IPS DF 6.9 (cell line): ENCODE measurements around the gene MAP2K2.

Experiments
- DNase-seq: peaks from one replicate; pipeline ENCODE4 v3.0.0-alpha.2; 2013; ENCODE audit warnings: low read depth, low spot score
- H3K27ac ChIP-seq: one replicate; pipeline ENCODE4 v1.5.1; 2013; ENCODE audit warnings: low read length, control low read depth
- H3K27me3 ChIP-seq: 2 replicates; pipeline ENCODE4 v1.6.1; 2013; ENCODE audit warnings: mild to moderate bottlenecking, low read length; ENCODE audit not compliant: control insufficient read depth, insufficient read depth
- H3K36me3 ChIP-seq: 2 replicates; pipeline ENCODE4 v1.6.1; 2013; ENCODE audit warnings: low read length; ENCODE audit not compliant: control insufficient read depth, insufficient read depth
- H3K4me1 ChIP-seq: 2 replicates; pipeline ENCODE4 v1.6.1; 2013; ENCODE audit warnings: low read length; ENCODE audit not compliant: control insufficient read depth, insufficient read depth
- H3K4me3 ChIP-seq: 2 replicates; pipeline ENCODE4 v1.5.1; 2013; ENCODE audit warnings: mild to moderate bottlenecking, low read length
- H3K9me3 ChIP-seq: 2 replicates; pipeline ENCODE4 v1.6.1; 2013; ENCODE audit warnings: low read length, inconsistent platforms; ENCODE audit not compliant: control insufficient read depth, insufficient read depth
- WGBS: extraction: QIAGEN DNeasy Blood & Tissue Kit; methylation state at CpG from one replicate; pipeline ENCODE4 v1.1.7; 2013; ENCODE audit warnings: mixed read lengths, missing lambda C conversion rate; ENCODE audit not compliant: insufficient read length, insufficient coverage; 5-methylcytosine and 5-hydroxymethylcytosine counted together

The MAP2K2 gene

DNA sequence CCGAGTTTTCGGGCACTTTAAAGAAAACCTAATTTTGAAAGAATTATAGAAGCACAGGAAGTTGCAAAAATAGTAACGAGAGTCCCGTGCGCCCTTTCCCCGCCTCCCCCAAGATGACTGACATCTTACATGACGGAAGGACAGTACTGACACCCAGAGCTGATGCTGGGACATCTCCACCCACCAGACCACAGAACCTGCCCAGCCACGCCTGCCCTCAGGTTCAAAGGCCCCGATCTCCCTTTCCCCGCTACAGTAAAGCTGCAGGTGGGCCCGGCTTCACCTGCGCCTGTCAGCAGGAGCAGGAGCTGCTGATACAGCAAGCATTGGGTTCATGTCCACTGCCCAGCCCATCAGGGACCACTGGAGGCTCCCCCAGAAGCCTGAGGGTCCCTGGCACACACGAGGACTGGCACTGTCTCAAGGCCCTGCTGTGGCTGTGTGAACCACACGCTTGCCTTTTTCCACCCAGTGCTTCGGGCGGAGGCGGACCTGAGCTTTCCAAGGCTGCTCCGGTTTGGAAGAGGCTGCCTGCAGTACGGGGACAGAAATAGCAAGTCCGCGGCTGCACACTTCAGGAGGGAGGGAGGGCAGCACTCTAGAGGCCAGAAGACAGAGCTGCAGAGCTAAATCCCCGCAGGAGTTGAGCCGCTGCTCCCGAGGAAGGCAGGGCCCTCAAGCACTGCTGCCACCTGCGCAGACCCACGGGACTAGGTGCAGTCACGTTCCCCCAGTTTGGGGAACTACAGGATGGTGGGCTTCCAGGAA is 8.7 kb downstream of the MAP2K2 start:
- H3K27ac ChIP-seq, result no peak overlapping the region
- H3K27me3 ChIP-seq, result no peaks in the 10 kb centered on the region
- H3K4me3 ChIP-seq, result no peak overlapping the region
- H3K4me1 ChIP-seq, result no peaks in the 10 kb centered on the region
- no peak for DNase-seq
- peaks cover 25% of the 10 kb centered on the region for H3K36me3 ChIP-seq
- no CpG with 5 or more reads among the region's 27 CpGs for WGBS
- no peaks in the 10 kb centered on the region for H3K9me3 ChIP-seq

DNA sequence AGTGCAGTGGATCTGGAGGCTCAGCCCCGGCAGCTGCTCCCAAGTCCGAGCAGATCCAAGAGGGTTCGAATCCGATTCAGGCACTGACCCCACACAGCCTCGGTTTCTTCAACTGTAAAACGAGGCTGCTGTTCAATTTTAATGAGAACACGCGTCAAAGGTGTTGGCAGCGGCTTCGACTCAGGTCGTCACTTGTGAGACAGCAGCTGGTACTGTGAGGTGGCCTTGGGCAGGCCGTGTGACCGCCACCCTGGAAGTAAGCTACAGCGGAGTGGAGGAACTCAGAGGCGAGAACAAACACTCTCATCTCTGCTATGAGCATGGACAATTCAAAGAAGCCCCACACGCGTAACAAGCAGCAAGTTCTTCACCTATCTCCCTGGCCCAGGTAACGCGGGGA is 9.7 kb downstream of the MAP2K2 start:
- no peaks in the 10 kb centered on the region for H3K9me3 ChIP-seq
- no peak for DNase-seq
- H3K27me3 ChIP-seq, result no peaks in the 10 kb centered on the region
- H3K36me3 ChIP-seq, result peaks cover 31% of the 10 kb centered on the region
- H3K4me1 ChIP-seq, result no peaks in the 10 kb centered on the region
- H3K4me3 ChIP-seq, result no peak overlapping the region
- H3K27ac ChIP-seq, result no peak overlapping the region
- WGBS, result no CpG with 5 or more reads among the region's 19 CpGs

DNA sequence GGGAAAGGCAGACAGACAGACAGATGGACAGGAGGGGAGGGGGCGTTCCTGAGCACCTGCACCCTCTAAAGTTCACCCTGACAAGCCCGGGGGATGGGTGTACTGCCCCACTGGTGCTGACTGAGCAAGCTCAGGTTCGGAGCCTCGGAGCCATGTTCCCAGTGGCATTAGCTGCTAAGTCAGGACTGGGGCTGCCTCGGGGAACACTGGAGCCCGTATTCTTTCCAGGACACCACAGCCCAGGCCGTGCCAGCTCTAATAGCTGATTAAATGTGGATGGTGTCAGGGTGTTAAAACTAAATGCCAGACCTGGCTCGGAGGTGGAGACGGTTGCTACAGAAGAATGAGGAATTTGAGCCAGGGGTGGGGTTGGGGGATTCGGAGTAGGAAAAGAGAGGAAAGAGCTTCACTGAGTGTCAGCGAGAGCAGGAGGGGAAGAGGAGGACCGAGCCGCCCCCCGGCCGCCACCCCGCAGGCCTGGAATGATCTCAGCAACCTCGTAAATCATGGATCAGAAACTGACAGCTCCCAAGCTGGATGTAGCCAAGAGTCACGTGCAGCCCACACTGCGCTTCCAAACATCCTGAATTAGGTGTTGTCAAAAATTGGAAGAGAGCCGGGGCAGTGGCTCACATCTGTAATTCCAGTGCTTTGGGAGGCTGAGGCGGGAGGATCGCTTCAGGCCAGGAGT is 10.4 kb downstream of the MAP2K2 start:
- no peak overlapping the region for H3K4me3 ChIP-seq
- no peaks in the 10 kb centered on the region for H3K27me3 ChIP-seq
- H3K9me3 ChIP-seq, result no peaks in the 10 kb centered on the region
- no peak overlapping the region for H3K27ac ChIP-seq
- DNase-seq, result no peak
- H3K36me3 ChIP-seq, result peaks cover 37% of the 10 kb centered on the region
- no CpG with 5 or more reads among the region's 22 CpGs for WGBS
- H3K4me1 ChIP-seq, result no peaks in the 10 kb centered on the region

DNA sequence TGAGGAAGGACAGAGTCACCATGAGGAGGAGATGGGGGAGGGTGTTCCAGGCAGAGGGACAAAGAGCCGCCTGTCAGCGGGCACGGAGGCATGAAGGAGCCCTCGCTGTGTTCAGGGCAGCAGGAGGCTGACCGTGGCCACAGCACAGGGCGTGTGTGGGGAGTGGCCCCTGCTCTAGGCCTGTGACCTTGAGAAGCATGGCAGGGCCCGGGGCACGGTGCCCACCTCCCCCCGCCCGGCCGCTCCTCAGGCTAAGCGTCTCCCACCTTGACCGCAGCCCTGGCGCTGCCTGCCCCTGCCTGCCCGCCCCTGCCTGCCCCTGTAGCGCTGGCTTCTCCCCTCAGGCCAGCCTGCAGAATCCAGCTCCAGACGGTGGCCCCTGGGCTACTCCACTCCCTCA is 11.6 kb downstream of the MAP2K2 start:
- no peaks in the 10 kb centered on the region for H3K27me3 ChIP-seq
- peaks cover 40% of the 10 kb centered on the region for H3K36me3 ChIP-seq
- no peaks in the 10 kb centered on the region for H3K9me3 ChIP-seq
- no CpG with 5 or more reads among the region's 17 CpGs for WGBS
- H3K27ac ChIP-seq, result no peak overlapping the region
- no peak for DNase-seq
- no peaks in the 10 kb centered on the region for H3K4me1 ChIP-seq
- H3K4me3 ChIP-seq, result no peak overlapping the region

DNA sequence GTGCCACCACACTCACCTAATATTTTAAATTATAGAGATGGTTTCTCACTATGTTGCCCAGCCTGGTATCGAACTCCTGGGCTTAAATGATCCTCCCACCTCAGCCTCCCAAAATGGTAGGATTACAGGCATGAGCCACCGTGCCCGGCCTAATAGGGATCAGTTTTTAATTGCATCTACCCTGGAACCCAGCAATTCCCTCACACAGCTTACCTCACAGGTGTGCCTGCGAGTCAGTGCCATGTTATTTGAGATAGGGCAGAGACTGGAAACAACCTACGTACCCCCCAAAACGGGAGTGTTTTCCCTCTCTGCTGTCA is 14.3 kb downstream of the MAP2K2 start:
- Histone ChIP-seq H3K4me3 (no peak overlapping the region), H3K27ac (no peak overlapping the region), H3K27me3 (no peaks in the 10 kb centered on the region), H3K36me3 (peaks cover 30% of the 10 kb centered on the region), H3K9me3 (no peaks in the 10 kb centered on the region), H3K4me1 (no peaks in the 10 kb centered on the region)
- DNase-seq, result no peak
- WGBS, result no CpG with 5 or more reads among the region's 6 CpGs

DNA sequence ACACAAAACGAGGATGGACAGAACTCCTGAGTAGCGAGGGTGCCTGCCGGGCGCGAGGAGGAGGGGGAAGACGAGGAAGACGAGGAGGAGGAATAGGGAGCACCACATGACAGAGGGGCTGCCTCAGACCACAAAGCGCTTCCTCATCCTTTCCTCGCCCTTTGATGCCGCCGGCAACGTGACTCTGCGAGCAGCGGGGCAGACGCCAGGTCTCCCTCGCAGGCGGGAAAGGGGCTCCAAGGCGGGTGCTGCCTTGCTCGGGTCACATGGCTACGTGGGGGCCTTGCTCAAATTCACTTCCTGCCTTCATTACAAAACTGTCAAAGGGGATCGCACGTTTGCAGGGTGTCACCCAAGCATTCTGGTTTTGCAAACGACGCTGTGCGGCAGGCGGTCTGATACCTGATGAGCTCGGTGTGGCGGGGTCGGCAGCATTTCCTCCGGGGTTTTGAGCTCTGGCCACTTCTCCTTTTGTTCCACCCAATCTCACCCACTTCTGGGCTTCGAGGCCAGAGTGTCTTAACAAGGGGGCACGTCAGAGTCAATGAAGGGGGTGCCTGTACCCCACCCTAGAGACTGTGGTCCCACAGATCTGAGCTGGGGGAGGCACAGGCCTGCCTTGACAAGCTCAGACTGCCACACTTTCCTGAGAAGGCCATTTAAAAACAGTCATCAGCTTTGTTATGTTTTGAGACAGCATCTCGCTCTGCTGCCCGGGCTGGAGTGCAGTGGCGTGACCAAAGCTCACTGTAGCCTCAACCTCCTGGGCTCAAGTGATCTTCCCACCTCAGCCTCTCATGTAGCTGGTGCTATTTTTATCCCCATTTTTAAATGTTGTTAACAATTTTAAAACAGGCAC is 14.9 kb downstream of the MAP2K2 start:
- H3K36me3 ChIP-seq, result peaks cover 26% of the 10 kb centered on the region
- WGBS, result no CpG with 5 or more reads among the region's 35 CpGs
- no peak for DNase-seq
- no peaks in the 10 kb centered on the region for H3K9me3 ChIP-seq
- H3K4me1 ChIP-seq, result no peaks in the 10 kb centered on the region
- H3K27ac ChIP-seq, result no peak overlapping the region
- H3K4me3 ChIP-seq, result no peak overlapping the region
- H3K27me3 ChIP-seq, result no peaks in the 10 kb centered on the region

DNA sequence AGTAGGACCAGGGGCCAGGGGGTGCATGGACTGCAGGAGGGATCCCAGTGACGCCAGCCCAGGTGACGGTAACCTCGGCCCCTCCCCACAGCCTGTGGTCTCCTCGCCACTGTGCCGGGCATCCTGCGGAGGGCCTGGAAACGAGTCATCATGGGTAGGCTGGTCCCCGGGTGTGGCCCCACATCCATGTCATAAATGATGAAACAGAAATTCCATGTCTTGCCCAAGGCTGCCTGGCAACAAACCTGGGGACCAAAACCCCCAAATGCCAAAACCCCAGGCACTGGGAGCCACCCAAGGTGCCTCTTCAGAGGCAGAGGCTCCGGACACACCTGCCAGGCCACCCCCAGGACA is 20.9 kb downstream of the MAP2K2 start:
- no peaks in the 10 kb centered on the region for H3K4me1 ChIP-seq
- no CpG with 5 or more reads among the region's 9 CpGs for WGBS
- H3K27ac ChIP-seq, result no peak overlapping the region
- H3K36me3 ChIP-seq, result peaks cover 41% of the 10 kb centered on the region
- no peak overlapping the region for H3K4me3 ChIP-seq
- H3K9me3 ChIP-seq, result no peaks in the 10 kb centered on the region
- no peaks in the 10 kb centered on the region for H3K27me3 ChIP-seq
- DNase-seq, result no peak

DNA sequence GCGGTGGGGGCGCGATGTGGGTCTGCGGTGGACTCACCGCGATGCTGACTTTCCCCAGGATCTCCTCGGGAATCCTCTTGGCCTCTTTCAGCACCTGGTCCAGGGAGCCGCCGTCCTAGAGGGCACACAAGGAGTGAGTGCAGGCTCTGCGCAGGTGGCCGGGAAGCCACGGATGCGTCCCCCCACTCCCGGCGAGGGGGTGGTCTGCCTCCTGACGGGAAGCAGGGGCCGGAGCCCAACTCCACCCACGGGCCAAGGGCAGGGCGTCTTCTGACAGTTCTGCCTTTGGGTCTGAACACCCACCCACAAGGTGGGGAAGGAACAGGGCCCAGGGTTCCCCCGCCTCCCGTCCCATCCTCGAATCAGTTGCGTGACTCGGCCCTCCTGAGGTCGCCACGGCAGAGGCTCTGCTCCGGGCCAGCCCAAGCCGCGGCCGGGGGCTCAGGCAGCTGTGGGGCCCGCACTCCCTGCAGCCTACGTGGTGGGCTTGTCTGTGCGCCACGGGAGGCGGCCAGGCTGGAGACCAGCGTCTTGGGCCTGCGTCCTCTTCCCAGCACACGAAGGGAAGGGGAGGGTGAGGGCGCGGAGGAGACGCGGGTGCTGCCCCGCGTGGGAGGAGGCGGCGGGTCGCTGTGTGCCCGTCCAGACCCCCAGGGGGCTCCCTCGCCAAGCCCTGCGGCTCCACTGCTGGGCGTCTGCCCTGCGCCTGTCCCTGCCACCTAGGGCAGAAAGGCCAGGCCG is 21.4 kb downstream of the MAP2K2 start:
- peaks cover 38% of the 10 kb centered on the region for H3K36me3 ChIP-seq

DNA sequence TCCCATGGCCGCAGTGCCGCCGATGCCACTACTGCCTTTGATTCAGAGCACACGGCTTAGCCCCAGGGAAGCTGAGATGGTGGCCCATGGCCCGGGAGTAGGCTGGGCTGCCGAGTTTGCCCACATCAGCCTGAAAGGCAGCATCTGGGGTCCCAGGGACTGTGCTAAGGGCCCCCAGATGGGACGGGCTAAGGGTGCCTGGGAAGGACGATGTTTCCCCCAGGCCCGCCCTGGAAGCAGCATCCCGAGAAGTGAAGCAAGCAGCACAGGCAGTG is 22.5 kb downstream of the MAP2K2 start:
- peaks cover 1% of the 10 kb centered on the region; the same call in 1 of the 2 replicates for H3K4me1 ChIP-seq
- no peaks in the 10 kb centered on the region for H3K9me3 ChIP-seq
- no CpG with 5 or more reads among the region's 10 CpGs for WGBS
- H3K27me3 ChIP-seq, result no peaks in the 10 kb centered on the region
- DNase-seq, result no peak
- peaks cover 37% of the 10 kb centered on the region for H3K36me3 ChIP-seq
- no peak overlapping the region for H3K4me3 ChIP-seq
- no peak overlapping the region for H3K27ac ChIP-seq

More for the DNA sequence above, 21.4 kb downstream of the MAP2K2 start:
- H3K27me3 ChIP-seq, result no peaks in the 10 kb centered on the region
- no CpG with 5 or more reads among the region's 53 CpGs for WGBS
- no peak overlapping the region for H3K4me3 ChIP-seq
- no peak for DNase-seq
- H3K27ac ChIP-seq, result no peak overlapping the region
- H3K9me3 ChIP-seq, result no peaks in the 10 kb centered on the region
- H3K4me1 ChIP-seq, result no peaks in the 10 kb centered on the region; the same call in 1 of the 2 replicates
